Activated naive CD8-positive, alpha-beta T cell (primary cell): ENCODE measurements around the gene JAKMIP1.

ENCODE experiments used
- H3K27ac Mint-ChIP-seq: one replicate; pipeline ENCODE4 v1.8.0; 2021; ENCODE audit warnings: mixed read lengths
- H3K27me3 Mint-ChIP-seq: one replicate; pipeline ENCODE4 v1.8.0; 2021; ENCODE audit warnings: mixed read lengths
- H3K36me3 Mint-ChIP-seq: one replicate; pipeline ENCODE4 v1.8.0; 2021; ENCODE audit warnings: mixed read lengths
- H3K4me1 Mint-ChIP-seq: one replicate; pipeline ENCODE4 v1.8.0; 2021; ENCODE audit warnings: low read depth, mixed read lengths
- H3K4me3 Mint-ChIP-seq: one replicate; pipeline ENCODE4 v1.8.0; 2021; ENCODE audit warnings: mild to moderate bottlenecking, mixed read lengths
- H3K9me3 Mint-ChIP-seq: one replicate; pipeline ENCODE4 v1.8.0; 2021; ENCODE audit warnings: low read depth, mixed read lengths

The JAKMIP1 gene

GRCh38 chr4:6046526-6047129 is 153.7 kb downstream of the JAKMIP1 start:
- Mint-ChIP-seq H3K36me3 (no peaks in the 10 kb centered on the region), H3K27me3 (peaks cover 14% of the 10 kb centered on the region), H3K27ac (no peak overlapping the region), H3K4me1 (peaks cover 2% of the 10 kb centered on the region), H3K9me3 (no peaks in the 10 kb centered on the region), H3K4me3 (no peak overlapping the region)

- Mint-ChIP-seq H3K4me3 (no peak overlapping the region), H3K9me3 (no peaks in the 10 kb centered on the region), H3K36me3 (no peaks in the 10 kb centered on the region), H3K27me3 (peaks cover 11% of the 10 kb centered on the region), H3K27ac (no peak overlapping the region), H3K4me1 (peaks cover 2% of the 10 kb centered on the region)
Measured at GRCh38 chr4:6044805-6045204, 155.5 kb downstream of the JAKMIP1 start.

GRCh38 chr4:6044276-6044675 is 156.1 kb downstream of the JAKMIP1 start:
- no peaks in the 10 kb centered on the region for H3K36me3 Mint-ChIP-seq
- H3K4me1 Mint-ChIP-seq = peaks cover 2% of the 10 kb centered on the region
- no peak overlapping the region for H3K27ac Mint-ChIP-seq
- no peaks in the 10 kb centered on the region for H3K9me3 Mint-ChIP-seq
- H3K4me3 Mint-ChIP-seq = no peak overlapping the region
- peaks cover 11% of the 10 kb centered on the region for H3K27me3 Mint-ChIP-seq

- H3K36me3 Mint-ChIP-seq = no peaks in the 10 kb centered on the region
- no peaks in the 10 kb centered on the region for H3K9me3 Mint-ChIP-seq
- peaks cover 11% of the 10 kb centered on the region for H3K27me3 Mint-ChIP-seq
- no peak overlapping the region for H3K27ac Mint-ChIP-seq
- H3K4me1 Mint-ChIP-seq = peaks cover 2% of the 10 kb centered on the region
- no peak overlapping the region for H3K4me3 Mint-ChIP-seq
Measured at GRCh38 chr4:6043843-6044242, 156.5 kb downstream of the JAKMIP1 start.

GRCh38 chr4:6043188-6043587 is 157.2 kb downstream of the JAKMIP1 start:
- no peaks in the 10 kb centered on the region for H3K36me3 Mint-ChIP-seq
- H3K27me3 Mint-ChIP-seq = peaks cover 11% of the 10 kb centered on the region

GRCh38 chr4:6042293-6043063 is 157.9 kb downstream of the JAKMIP1 start:
- no peak overlapping the region for H3K27ac Mint-ChIP-seq
- H3K27me3 Mint-ChIP-seq = peaks cover 11% of the 10 kb centered on the region
- no peaks in the 10 kb centered on the region for H3K9me3 Mint-ChIP-seq
- no peaks in the 10 kb centered on the region for H3K4me1 Mint-ChIP-seq
- no peak overlapping the region for H3K4me3 Mint-ChIP-seq
- no peaks in the 10 kb centered on the region for H3K36me3 Mint-ChIP-seq

More at GRCh38 chr4:6043188-6043587, 157.2 kb downstream of the JAKMIP1 start:
- no peaks in the 10 kb centered on the region for H3K9me3 Mint-ChIP-seq
- H3K4me3 Mint-ChIP-seq = no peak overlapping the region
- no peak overlapping the region for H3K27ac Mint-ChIP-seq
- H3K4me1 Mint-ChIP-seq = peaks cover 1% of the 10 kb centered on the region

- no peaks in the 10 kb centered on the region for H3K36me3 Mint-ChIP-seq
- no peaks in the 10 kb centered on the region for H3K4me1 Mint-ChIP-seq
- peaks cover 11% of the 10 kb centered on the region for H3K27me3 Mint-ChIP-seq
- H3K4me3 Mint-ChIP-seq = no peak overlapping the region
- H3K27ac Mint-ChIP-seq = no peak overlapping the region
- no peaks in the 10 kb centered on the region for H3K9me3 Mint-ChIP-seq
Measured at GRCh38 chr4:6041800-6042199, 158.5 kb downstream of the JAKMIP1 start.

GRCh38 chr4:6038711-6039110 is 161.6 kb downstream of the JAKMIP1 start:
- no peaks in the 10 kb centered on the region for H3K36me3 Mint-ChIP-seq
- no peak overlapping the region for H3K4me3 Mint-ChIP-seq
- H3K9me3 Mint-ChIP-seq = no peaks in the 10 kb centered on the region
- peaks cover 4% of the 10 kb centered on the region for H3K27me3 Mint-ChIP-seq
- no peak overlapping the region for H3K27ac Mint-ChIP-seq
- no peaks in the 10 kb centered on the region for H3K4me1 Mint-ChIP-seq

- no peaks in the 10 kb centered on the region for H3K4me1 Mint-ChIP-seq
- no peak overlapping the region for H3K4me3 Mint-ChIP-seq
- no peaks in the 10 kb centered on the region for H3K9me3 Mint-ChIP-seq
- H3K27ac Mint-ChIP-seq = no peak overlapping the region
- no peaks in the 10 kb centered on the region for H3K27me3 Mint-ChIP-seq
- H3K36me3 Mint-ChIP-seq = no peaks in the 10 kb centered on the region
Measured at GRCh38 chr4:6035786-6036185, 164.6 kb downstream of the JAKMIP1 start.

- Mint-ChIP-seq H3K27me3 (peaks cover 1% of the 10 kb centered on the region), H3K27ac (no peak overlapping the region), H3K36me3 (no peaks in the 10 kb centered on the region), H3K4me1 (no peaks in the 10 kb centered on the region), H3K9me3 (no peaks in the 10 kb centered on the region), H3K4me3 (no peak overlapping the region)
Measured at GRCh38 chr4:6033381-6033780, 167.0 kb downstream of the JAKMIP1 start.

GRCh38 chr4:6032249-6033244 is 167.8 kb downstream of the JAKMIP1 start:
- no peaks in the 10 kb centered on the region for H3K4me1 Mint-ChIP-seq
- H3K9me3 Mint-ChIP-seq = no peaks in the 10 kb centered on the region
- peaks cover 1% of the 10 kb centered on the region for H3K27me3 Mint-ChIP-seq
- H3K27ac Mint-ChIP-seq = no peak overlapping the region
- H3K36me3 Mint-ChIP-seq = no peaks in the 10 kb centered on the region
- no peak overlapping the region for H3K4me3 Mint-ChIP-seq

- no peaks in the 10 kb centered on the region for H3K9me3 Mint-ChIP-seq
- H3K4me1 Mint-ChIP-seq = no peaks in the 10 kb centered on the region
- no peak overlapping the region for H3K27ac Mint-ChIP-seq
- no peak overlapping the region for H3K4me3 Mint-ChIP-seq
- H3K27me3 Mint-ChIP-seq = peaks cover 1% of the 10 kb centered on the region
- no peaks in the 10 kb centered on the region for H3K36me3 Mint-ChIP-seq
Measured at GRCh38 chr4:6031846-6032245, 168.5 kb downstream of the JAKMIP1 start.

GRCh38 chr4:6030679-6031078 is 169.7 kb downstream of the JAKMIP1 start:
- Mint-ChIP-seq H3K4me1 (no peaks in the 10 kb centered on the region), H3K36me3 (no peaks in the 10 kb centered on the region), H3K27ac (no peak overlapping the region), H3K27me3 (peaks cover 3% of the 10 kb centered on the region), H3K9me3 (no peaks in the 10 kb centered on the region), H3K4me3 (no peak overlapping the region)

- Mint-ChIP-seq H3K27ac (no peak overlapping the region), H3K4me1 (no peaks in the 10 kb centered on the region), H3K27me3 (peaks cover 3% of the 10 kb centered on the region), H3K4me3 (no peak overlapping the region), H3K36me3 (no peaks in the 10 kb centered on the region), H3K9me3 (no peaks in the 10 kb centered on the region)
Measured at GRCh38 chr4:6029254-6029653, 171.1 kb downstream of the JAKMIP1 start.

- H3K36me3 Mint-ChIP-seq = no peaks in the 10 kb centered on the region
- H3K27me3 Mint-ChIP-seq = peaks cover 8% of the 10 kb centered on the region
- H3K4me1 Mint-ChIP-seq = no peaks in the 10 kb centered on the region
- H3K4me3 Mint-ChIP-seq = no peak overlapping the region
- no peak overlapping the region for H3K27ac Mint-ChIP-seq
- no peaks in the 10 kb centered on the region for H3K9me3 Mint-ChIP-seq
Measured at GRCh38 chr4:6028168-6028567, 172.2 kb downstream of the JAKMIP1 start.
